Activated CD8-positive, alpha-beta memory T cell treated with anti-CD3 and anti-CD28 coated beads, Interleukin-2, amount 50 U/mL, for 1 hour (primary cell): ENCODE data around the gene KIN.
"Not testable (repeated sequence)": the region's sequence is repeated elsewhere in the genome, so short reads cannot be mapped to it uniquely, and the experiment has no call there.

Experiments used
- DNase-seq: peaks from one replicate; pipeline ENCODE4 v3.0.0-alpha.2; 2020; ENCODE audit errors: extremely low read depth

Gene KIN

GRCh38 chr10:7787857-7788638, at the start of gene KIN, which contains the start of gene ATP5F1C:
Gene KIN (minus strand): TSS chr10:7787993. CDS start chr10:7787933, 60 bp downstream.
Gene ATP5F1C (plus strand): TSS chr10:7788177. CDS start chr10:7788208, 31 bp downstream.
- DNase-seq, result peak; percentile 93

GRCh38 chr10:7836571-7836970, 48.8 kb upstream of the KIN start:
- DNase-seq, result no peak

GRCh38 chr10:7834262-7834661, 46.5 kb upstream of the KIN start:
- DNase-seq, result no peak

- no peak for DNase-seq
These were observed 45.4 kb upstream of the KIN start for GRCh38 chr10:7833210-7833609.

GRCh38 chr10:7832060-7832459, 44.3 kb upstream of the KIN start:
- no peak for DNase-seq

- DNase-seq, result no peak
These were observed 41.6 kb upstream of the KIN start for GRCh38 chr10:7829289-7829834.

GRCh38 chr10:7826971-7827370, 39.2 kb upstream of the KIN start:
- no peak for DNase-seq

- DNase-seq, result no peak
These were observed 36.5 kb upstream of the KIN start for GRCh38 chr10:7824251-7824650.

- no peak for DNase-seq
These were observed 31.3 kb upstream of the KIN start for GRCh38 chr10:7819121-7819460.

- peak; percentile 72 for DNase-seq
These were observed 30.7 kb upstream of the KIN start, which contains the start of gene TAF3 for GRCh38 chr10:7818295-7819120. Gene TAF3 (plus strand): TSS chr10:7818505. CDS start chr10:7818710, 205 bp downstream.

GRCh38 chr10:7817984-7818294, 30.1 kb upstream of the KIN start:
- DNase-seq, result no peak

GRCh38 chr10:7817576-7817975, 29.8 kb upstream of the KIN start:
- no peak for DNase-seq

- no peak for DNase-seq
These were observed 25.7 kb upstream of the KIN start for GRCh38 chr10:7813481-7813880.

GRCh38 chr10:7811743-7812142, 23.9 kb upstream of the KIN start:
- not testable (repeated sequence) for DNase-seq

GRCh38 chr10:7811000-7811399, 23.2 kb upstream of the KIN start:
- no peak for DNase-seq

- no peak for DNase-seq
These were observed 22.6 kb upstream of the KIN start for GRCh38 chr10:7810443-7810842.

GRCh38 chr10:7808686-7809267, 21.0 kb upstream of the KIN start:
- DNase-seq, result no peak

- DNase-seq, result no peak
These were observed 16.9 kb upstream of the KIN start for GRCh38 chr10:7804741-7805140.

- no peak for DNase-seq
These were observed 16.4 kb upstream of the KIN start for GRCh38 chr10:7804216-7804615.

- DNase-seq, result no peak
These were observed 14.8 kb upstream of the KIN start for GRCh38 chr10:7802606-7803005.

GRCh38 chr10:7797582-7797981, 9.8 kb upstream of the KIN start:
- DNase-seq, result no peak

- DNase-seq, result no peak
These were observed 7.8 kb upstream of the KIN start for GRCh38 chr10:7795605-7796004.
